Activated CD4-positive, alpha-beta T cell treated with anti-CD3 and anti-CD28 coated beads for 24 hours (primary cell): ENCODE data around the gene CNTLN.
"Not testable (repeated sequence)": the region's sequence is repeated elsewhere in the genome, so short reads cannot be mapped to it uniquely, and the experiment has no call there.

Experiments used
- DNase-seq, 2 donors: peaks; one replicate each; pipeline ENCODE4 v3.0.0-alpha.2; 2020; ENCODE audit warnings: low read depth in 2 of 2

CNTLN gene

GRCh38 chr9:17414986-17415385, 280.1 kb downstream of the CNTLN start:
- DNase-seq = no peak

- no peak for DNase-seq
Measured at GRCh38 chr9:17422994-17423680, 288.3 kb downstream of the CNTLN start.

GRCh38 chr9:17423681-17424011, 288.8 kb downstream of the CNTLN start:
- DNase-seq = no peak

- no peak for DNase-seq
Measured at GRCh38 chr9:17425384-17425783, 290.5 kb downstream of the CNTLN start.

- no peak for DNase-seq
Measured at GRCh38 chr9:17433526-17433925, 298.7 kb downstream of the CNTLN start.

- no peak for DNase-seq
Measured at GRCh38 chr9:17436854-17437253, 302.0 kb downstream of the CNTLN start.

- no peak for DNase-seq
Measured at GRCh38 chr9:17437813-17438212, 303.0 kb downstream of the CNTLN start.

GRCh38 chr9:17445126-17445525, 310.3 kb downstream of the CNTLN start:
- DNase-seq = not testable (repeated sequence)

- no peak for DNase-seq
Measured at GRCh38 chr9:17453751-17454150, 318.9 kb downstream of the CNTLN start.

- no peak for DNase-seq
Measured at GRCh38 chr9:17462869-17463464, 328.1 kb downstream of the CNTLN start.

- DNase-seq = no peak
Measured at GRCh38 chr9:17470036-17470813, 335.4 kb downstream of the CNTLN start.

- DNase-seq = no peak
Measured at GRCh38 chr9:17472126-17472525, 337.3 kb downstream of the CNTLN start.

- DNase-seq = no peak
Measured at GRCh38 chr9:17476401-17476800, 341.6 kb downstream of the CNTLN start.

- DNase-seq = no peak
Measured at GRCh38 chr9:17477816-17478215, 343.0 kb downstream of the CNTLN start.

GRCh38 chr9:17480966-17481365, 346.1 kb downstream of the CNTLN start:
- no peak for DNase-seq

GRCh38 chr9:17481565-17481964, 346.7 kb downstream of the CNTLN start:
- no peak for DNase-seq

- DNase-seq = no peak
Measured at GRCh38 chr9:17484906-17485305, 350.1 kb downstream of the CNTLN start.

- no peak for DNase-seq
Measured at GRCh38 chr9:17486396-17486795, 351.6 kb downstream of the CNTLN start.

- DNase-seq = no peak
Measured at GRCh38 chr9:17487467-17487866, 352.6 kb downstream of the CNTLN start.

GRCh38 chr9:17488662-17489061, 353.8 kb downstream of the CNTLN start:
- DNase-seq = no peak

GRCh38 chr9:17490110-17490509, 355.3 kb downstream of the CNTLN start:
- no peak for DNase-seq

GRCh38 chr9:17491780-17492179, 356.9 kb downstream of the CNTLN start:
- no peak for DNase-seq

- no peak for DNase-seq
Measured at GRCh38 chr9:17503196-17503595, 368.4 kb downstream of the CNTLN start.
